Measurements from ENCODE around the gene NUP93. TPM values are rescaled to one million over a fixed set of nuclear protein-coding genes. Genes with fewer than 3 reads are reported as not detected.

NUP93 gene
- polyA plus RNA-seq, 1 donor (not counting 4 experiments of a cell fraction or from before 2014, with no cell fraction given): 74.1 TPM

GRCh38 chr16:56788435-56788834, 58.5 kb downstream of the NUP93 start:
- H3K4me1 ChIP-seq (ENCODE audit: control insufficient read depth, extremely low read depth, insufficient read depth, low read length): peaks cover under 1% of the 10 kb centered on the region
- H3K79me2 ChIP-seq (ENCODE audit: control insufficient read depth, insufficient read depth, low read length): peaks cover 6% of the 10 kb centered on the region
- H3K9me1 ChIP-seq (ENCODE audit: control insufficient read depth, extremely low read depth, insufficient read depth, low read length): no peaks in the 10 kb centered on the region
- no peaks in the 10 kb centered on the region for H3K9me3 ChIP-seq (ENCODE audit: control insufficient read depth, low read depth, low read length)
- H4K20me1 ChIP-seq (ENCODE audit: control insufficient read depth, extremely low read depth, insufficient read depth, low read length): no peaks in the 10 kb centered on the region
- H3K27me3 ChIP-seq (ENCODE audit: control insufficient read depth, extremely low read depth, insufficient read depth, low read length): no peaks in the 10 kb centered on the region
- TF ChIP-seq EZH2 (IDR thresholded peaks at IDR 0.05; ENCODE audit: low read length): no peak
- TF ChIP-seq, protein P1, sequence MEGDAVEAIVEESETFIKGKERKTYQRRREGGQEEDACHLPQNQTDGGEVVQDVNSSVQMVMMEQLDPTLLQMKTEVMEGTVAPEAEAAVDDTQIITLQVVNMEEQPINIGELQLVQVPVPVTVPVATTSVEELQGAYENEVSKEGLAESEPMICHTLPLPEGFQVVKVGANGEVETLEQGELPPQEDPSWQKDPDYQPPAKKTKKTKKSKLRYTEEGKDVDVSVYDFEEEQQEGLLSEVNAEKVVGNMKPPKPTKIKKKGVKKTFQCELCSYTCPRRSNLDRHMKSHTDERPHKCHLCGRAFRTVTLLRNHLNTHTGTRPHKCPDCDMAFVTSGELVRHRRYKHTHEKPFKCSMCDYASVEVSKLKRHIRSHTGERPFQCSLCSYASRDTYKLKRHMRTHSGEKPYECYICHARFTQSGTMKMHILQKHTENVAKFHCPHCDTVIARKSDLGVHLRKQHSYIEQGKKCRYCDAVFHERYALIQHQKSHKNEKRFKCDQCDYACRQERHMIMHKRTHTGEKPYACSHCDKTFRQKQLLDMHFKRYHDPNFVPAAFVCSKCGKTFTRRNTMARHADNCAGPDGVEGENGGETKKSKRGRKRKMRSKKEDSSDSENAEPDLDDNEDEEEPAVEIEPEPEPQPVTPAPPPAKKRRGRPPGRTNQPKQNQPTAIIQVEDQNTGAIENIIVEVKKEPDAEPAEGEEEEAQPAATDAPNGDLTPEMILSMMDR (optimal IDR thresholded peaks at IDR 0.05 in 1 of 3, IDR thresholded peaks at IDR 0.05 in 1 of 3, conservative IDR thresholded peaks at IDR 0.05 in 1 of 3; ENCODE audit: extremely low read depth in 1 of 3, insufficient read depth in 2 of 3, low read length in 3 of 3): no peak
- no peak overlapping the region for H3K9ac ChIP-seq (ENCODE audit: control insufficient read depth, extremely low read depth, insufficient read depth, low read length)
- DNase-seq (ENCODE audit: low read depth, low spot score): no peak
- dilution Hi-C loops (cut with MboI; ENCODE audit: extremely low pct_ligation_motif_present, low sequenced_read_pairs): no loop called here
- H3K36me3 ChIP-seq (ENCODE audit: control insufficient read depth in 2 of 2, extremely low read depth in 1 of 2, insufficient read depth in 2 of 2, low read length in 2 of 2): no peaks in the 10 kb centered on the region
- no peak overlapping the region for H2AFZ ChIP-seq (ENCODE audit: control insufficient read depth, low read length)
- H3K4me2 ChIP-seq (ENCODE audit: control insufficient read depth, extremely low read depth, insufficient read depth, low read depth, low read length): no peak overlapping the region
- no peak overlapping the region for H3K27ac ChIP-seq (ENCODE audit: control insufficient read depth, insufficient read depth, low read length)
- FAIRE-seq: no peak
- no peak overlapping the region for H3K4me3 ChIP-seq (ENCODE audit: control insufficient read depth in 2 of 3, extremely low read depth in 1 of 3, insufficient read depth in 2 of 3, low read depth in 1 of 3, low read length in 3 of 3)

DNA sequence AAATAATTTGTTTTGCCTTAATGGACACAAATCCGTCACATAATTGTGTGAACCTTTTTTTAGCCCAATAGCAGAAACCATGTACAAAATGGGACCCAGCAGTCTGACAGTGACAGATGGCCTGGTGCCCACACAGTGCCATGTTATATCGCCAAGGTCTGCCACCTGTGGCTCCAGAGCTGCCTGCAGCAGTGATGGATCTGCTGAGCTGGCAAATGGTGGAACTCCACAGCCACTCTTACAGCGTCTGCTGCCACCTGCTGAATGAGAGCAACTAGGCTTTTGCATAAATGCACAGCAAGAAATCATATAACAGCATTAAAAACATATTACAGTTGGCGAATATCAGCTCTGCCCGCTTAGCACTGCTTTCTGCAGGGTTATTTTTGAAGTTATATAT, 59.4 kb downstream of the NUP93 start:
- peak; percentile 17 for FAIRE-seq
- no peak for TF ChIP-seq EZH2 (IDR thresholded peaks at IDR 0.05; ENCODE audit: low read length)
- TF ChIP-seq, protein P1 (optimal IDR thresholded peaks at IDR 0.05 in 1 of 3, IDR thresholded peaks at IDR 0.05 in 1 of 3, conservative IDR thresholded peaks at IDR 0.05 in 1 of 3; ENCODE audit: extremely low read depth in 1 of 3, insufficient read depth in 2 of 3, low read length in 3 of 3): peak; percentile 57 to 76 (median 64)
- Histone ChIP-seq H3K9me1 (ENCODE audit: control insufficient read depth, extremely low read depth, insufficient read depth, low read length) (no peaks in the 10 kb centered on the region), H3K9ac (ENCODE audit: control insufficient read depth, extremely low read depth, insufficient read depth, low read length) (no peak overlapping the region), H3K27ac (ENCODE audit: control insufficient read depth, insufficient read depth, low read length) (no peak overlapping the region), H3K79me2 (ENCODE audit: control insufficient read depth, insufficient read depth, low read length) (peaks cover 7% of the 10 kb centered on the region), H3K4me1 (ENCODE audit: control insufficient read depth, extremely low read depth, insufficient read depth, low read length) (no peaks in the 10 kb centered on the region), H3K4me3 (ENCODE audit: control insufficient read depth in 2 of 3, extremely low read depth in 1 of 3, insufficient read depth in 2 of 3, low read depth in 1 of 3, low read length in 3 of 3) (no peak overlapping the region), H3K4me2 (ENCODE audit: control insufficient read depth, extremely low read depth, insufficient read depth, low read depth, low read length) (no peak overlapping the region), H3K9me3 (ENCODE audit: control insufficient read depth, low read depth, low read length) (no peaks in the 10 kb centered on the region), H3K36me3 (ENCODE audit: control insufficient read depth in 2 of 2, extremely low read depth in 1 of 2, insufficient read depth in 2 of 2, low read length in 2 of 2) (no peaks in the 10 kb centered on the region), H3K27me3 (ENCODE audit: control insufficient read depth, extremely low read depth, insufficient read depth, low read length) (no peaks in the 10 kb centered on the region), H2AFZ (ENCODE audit: control insufficient read depth, low read length) (no peak overlapping the region), H4K20me1 (ENCODE audit: control insufficient read depth, extremely low read depth, insufficient read depth, low read length) (no peaks in the 10 kb centered on the region)
- DNase-seq (ENCODE audit: low read depth, low spot score): no peak
- dilution Hi-C loops (cut with MboI; ENCODE audit: extremely low pct_ligation_motif_present, low sequenced_read_pairs): no loop called here

Data from keratinocyte (primary cell).